Lower leg skin (tissue), 3 donors: Measurements from ENCODE around the gene CKMT2.

ENCODE experiments used
- POLR2A ChIP-seq, 2 donors: fragments of 450-650 bp; IDR thresholded peaks; one replicate each; pipeline ENCODE4 v1.6.1; 2016 to 2017; ENCODE audit warnings: antibody characterized with exemption in 2 of 2, mild to moderate bottlenecking in 1 of 2, moderate library complexity in 1 of 2
- TF ChIP-seq, protein P1 (sequence below), 3 donors: fragments of 450-650 bp; IDR thresholded peaks; one replicate each; pipeline ENCODE4 v1.5.1; 2016; ENCODE audit warnings: antibody characterized with exemption in 3 of 3, mild to moderate bottlenecking in 3 of 3, moderate library complexity in 2 of 3

DNA sequence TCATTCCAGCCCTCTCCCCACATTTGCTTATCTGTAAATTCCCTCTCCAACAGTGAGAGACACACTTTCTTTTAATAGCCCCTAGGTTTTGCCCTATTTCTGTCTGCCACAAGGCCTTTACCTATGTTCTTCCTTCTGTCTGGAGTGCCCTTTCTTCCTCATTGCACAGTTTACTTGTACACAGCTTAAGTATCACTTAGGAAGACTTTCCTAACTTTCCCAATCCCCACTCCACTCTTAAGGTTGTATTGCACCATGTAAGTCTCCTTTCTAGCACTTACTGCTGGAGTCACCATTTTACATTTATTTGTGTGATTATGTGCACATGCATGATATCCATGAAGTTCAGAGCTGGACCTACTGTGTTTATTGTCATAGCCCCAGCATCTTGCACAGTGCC is 10.8 kb upstream of the CKMT2 start:
- TF ChIP-seq, protein P1, sequence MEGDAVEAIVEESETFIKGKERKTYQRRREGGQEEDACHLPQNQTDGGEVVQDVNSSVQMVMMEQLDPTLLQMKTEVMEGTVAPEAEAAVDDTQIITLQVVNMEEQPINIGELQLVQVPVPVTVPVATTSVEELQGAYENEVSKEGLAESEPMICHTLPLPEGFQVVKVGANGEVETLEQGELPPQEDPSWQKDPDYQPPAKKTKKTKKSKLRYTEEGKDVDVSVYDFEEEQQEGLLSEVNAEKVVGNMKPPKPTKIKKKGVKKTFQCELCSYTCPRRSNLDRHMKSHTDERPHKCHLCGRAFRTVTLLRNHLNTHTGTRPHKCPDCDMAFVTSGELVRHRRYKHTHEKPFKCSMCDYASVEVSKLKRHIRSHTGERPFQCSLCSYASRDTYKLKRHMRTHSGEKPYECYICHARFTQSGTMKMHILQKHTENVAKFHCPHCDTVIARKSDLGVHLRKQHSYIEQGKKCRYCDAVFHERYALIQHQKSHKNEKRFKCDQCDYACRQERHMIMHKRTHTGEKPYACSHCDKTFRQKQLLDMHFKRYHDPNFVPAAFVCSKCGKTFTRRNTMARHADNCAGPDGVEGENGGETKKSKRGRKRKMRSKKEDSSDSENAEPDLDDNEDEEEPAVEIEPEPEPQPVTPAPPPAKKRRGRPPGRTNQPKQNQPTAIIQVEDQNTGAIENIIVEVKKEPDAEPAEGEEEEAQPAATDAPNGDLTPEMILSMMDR (IDR thresholded peaks at IDR 0.05): no peak
- no peak for TF ChIP-seq POLR2A (IDR thresholded peaks at IDR 0.05)
